GM23338 (cell line): ENCODE data around the gene SLC25A12. TPM values are rescaled to one million over a fixed set of nuclear protein-coding genes. Genes with fewer than 3 reads are reported as not detected.

ENCODE experiments used
- ATAC-seq: fragments of 200-7000 bp; cut with Tn5 transposase; 3 replicates; pipeline ENCODE4 v1.9.1; 2020
- DNase-seq: peaks from one replicate; pipeline ENCODE4 v3.0.0-alpha.2; 2015; ENCODE audit warnings: low spot score
- H2AFZ ChIP-seq: fragments of 200-600 bp; sonication (generic); 2 replicates; pipeline ENCODE4 v1.8.0; 2016; ENCODE audit warnings: antibody characterized with exemption, mild to moderate bottlenecking, moderate library complexity
- H3F3A ChIP-seq: fragments of 200-600 bp; sonication (generic); replicated peaks from 2 replicates; pipeline ENCODE4 v1.8.0; 2017; ENCODE audit warnings: antibody characterized with exemption, mixed run types, low read depth
- H3K27ac ChIP-seq: fragments of 200-600 bp; sonication (generic); 2 replicates; pipeline ENCODE4 v1.6.1; 2016; ENCODE audit warnings: low read depth
- H3K27me3 ChIP-seq: fragments of 200-600 bp; sonication (generic); 2 replicates; pipeline ENCODE4 v1.8.0; 2016; ENCODE audit warnings: mild to moderate bottlenecking, mixed run types, moderate library complexity; ENCODE audit not compliant: insufficient read depth
- H3K36me3 ChIP-seq: fragments of 200-600 bp; sonication (generic); 2 replicates; pipeline ENCODE4 v1.8.0; 2016; ENCODE audit warnings: mild to moderate bottlenecking; ENCODE audit not compliant: insufficient read depth
- H3K4me1 ChIP-seq: fragments of 200-600 bp; sonication (generic); 2 replicates; pipeline ENCODE4 v1.8.0; 2016; ENCODE audit warnings: mild to moderate bottlenecking, moderate library complexity; ENCODE audit not compliant: insufficient read depth
- H3K4me2 ChIP-seq: fragments of 200-600 bp; sonication (generic); 2 replicates; pipeline ENCODE4 v1.7.1; 2017; ENCODE audit warnings: mixed run types
- H3K4me3 ChIP-seq: fragments of 200-600 bp; sonication (generic); 2 replicates; pipeline ENCODE4 v1.6.1; 2016; ENCODE audit warnings: mixed run types
- H3K79me2 ChIP-seq: fragments of 200-600 bp; sonication (generic); replicated peaks from 2 replicates; pipeline ENCODE4 v1.8.0; 2017; ENCODE audit warnings: mild to moderate bottlenecking; ENCODE audit not compliant: insufficient read depth
- H3K9me2 ChIP-seq: fragments of 200-600 bp; sonication (generic); 2 replicates; pipeline ENCODE4 v1.8.0; 2017; ENCODE audit not compliant: insufficient read depth
- H4K20me1 ChIP-seq: fragments of 200-600 bp; sonication (generic); replicated peaks from 2 replicates; pipeline ENCODE4 v1.8.0; 2017; ENCODE audit warnings: mild to moderate bottlenecking; ENCODE audit not compliant: insufficient read depth
- H3K27ac Mint-ChIP-seq: 2 replicates; pipeline ENCODE4 v1.8.0; 2020; ENCODE audit warnings: inconsistent platforms, mild to moderate bottlenecking, moderate library complexity, mixed read lengths
- H3K27me3 Mint-ChIP-seq: 3 replicates; pipeline ENCODE4 v1.8.0; 2022; ENCODE audit warnings: low read depth, mild to moderate bottlenecking, moderate library complexity, mixed read lengths, inconsistent platforms; ENCODE audit not compliant: insufficient read depth, poor library complexity
- H3K36me3 Mint-ChIP-seq: 3 replicates; pipeline ENCODE4 v1.8.0; 2021; ENCODE audit warnings: low read depth, mild to moderate bottlenecking, inconsistent platforms, moderate library complexity, mixed read lengths
- H3K4me1 Mint-ChIP-seq: 3 replicates; pipeline ENCODE4 v1.8.0; 2020; ENCODE audit warnings: mild to moderate bottlenecking, inconsistent platforms, mixed read lengths
- H3K4me3 Mint-ChIP-seq: 3 replicates; pipeline ENCODE4 v1.8.0; 2021; ENCODE audit warnings: moderate library complexity, mild to moderate bottlenecking, inconsistent platforms, mixed read lengths
- H3K9me3 Mint-ChIP-seq: 3 replicates; pipeline ENCODE4 v1.8.0; 2020; ENCODE audit warnings: moderate library complexity, mild to moderate bottlenecking, inconsistent platforms, mixed read lengths
- CREB1 ChIP-seq: fragments of 250-450 bp; sonication (Bioruptor Pico); IDR thresholded peaks from 2 replicates; pipeline ENCODE4 v1.5.0; 2020; ENCODE audit warnings: low read depth, mild to moderate bottlenecking, moderate library complexity
- ETS1 ChIP-seq: IDR thresholded peaks from 2 replicates; pipeline ENCODE4 v1.6.1; 2016; ENCODE audit warnings: antibody characterized with exemption
- EZH2 ChIP-seq: fragments of 200-600 bp; sonication (generic); IDR thresholded peaks from one replicate; pipeline ENCODE4 v1.8.0; 2017; ENCODE audit warnings: antibody characterized with exemption, mild to moderate bottlenecking, low read depth; ENCODE audit not compliant: unreplicated experiment
- EZH2phosphoT487 ChIP-seq: fragments of 200-600 bp; sonication (generic); IDR thresholded peaks from one replicate; pipeline ENCODE4 v1.8.1; 2018; ENCODE audit warnings: antibody characterized with exemption; ENCODE audit not compliant: unreplicated experiment
- JUNB ChIP-seq: IDR thresholded peaks from one replicate; pipeline ENCODE4 v1.6.1; 2016; ENCODE audit warnings: antibody characterized with exemption; ENCODE audit not compliant: unreplicated experiment
- NANOG ChIP-seq: IDR thresholded peaks from 2 replicates; pipeline ENCODE4 v1.6.1; 2016; ENCODE audit warnings: antibody characterized with exemption, borderline replicate concordance
- POLR2AphosphoS5 ChIP-seq: IDR thresholded peaks from 2 replicates; pipeline ENCODE4 v1.6.1; 2016; ENCODE audit warnings: antibody characterized with exemption, low read depth
- STAT1 ChIP-seq: IDR thresholded peaks from one replicate; pipeline ENCODE4 v1.6.1; 2016; ENCODE audit warnings: antibody characterized with exemption; ENCODE audit not compliant: unreplicated experiment
- ZNF114 ChIP-seq: fragments of 250-450 bp; sonication (Bioruptor Pico); IDR thresholded peaks from 2 replicates; pipeline ENCODE4 v1.5.0; 2020; ENCODE audit warnings: mild to moderate bottlenecking, moderate library complexity
- ZNF331 ChIP-seq: fragments of 250-450 bp; sonication (Bioruptor Pico); IDR thresholded peaks from 2 replicates; pipeline ENCODE4 v1.5.0; 2020; ENCODE audit warnings: low read depth, mild to moderate bottlenecking, moderate library complexity
- ZNF462 ChIP-seq: fragments of 250-450 bp; sonication (Bioruptor Pico); IDR thresholded peaks from 2 replicates; pipeline ENCODE4 v1.5.0; 2020; ENCODE audit warnings: mild to moderate bottlenecking, moderate library complexity
- polyA plus RNA-seq: library from polyadenylated mRNA; unstranded; fragments of >200 nt; fragmentation: Nextera tagmentation; extraction: Ambion mirVana; gene quantifications from 2 replicates; pipeline ENCODE4 v1.2.1, GENCODE V29; 2016
- total RNA-seq: library from RNA; depleted of rRNA; stranded (reverse); fragments of >200 nt; shearing (Covaris generic); gene quantifications from 2 replicates; pipeline ENCODE4 v1.2.3, GENCODE V29; 2014
- TF ChIP-seq, protein P1 (sequence below): IDR thresholded peaks from one replicate; pipeline ENCODE4 v1.6.1; 2018; ENCODE audit warnings: antibody characterized with exemption; ENCODE audit not compliant: unreplicated experiment
- TF ChIP-seq, protein P2 (sequence below), 2 experiments: fragments of 200-600 bp in 1 of 2; sonication (generic) in 1 of 2; conservative IDR thresholded peaks; 2 replicates each; pipeline versions ENCODE4 v1.5.1 to v1.6.1; 2016 to 2017; ENCODE audit warnings: antibody characterized with exemption in 2 of 2, low read depth in 2 of 2, mild to moderate bottlenecking in 2 of 2, moderate library complexity in 1 of 2

The SLC25A12 gene
- total and polyA plus RNA-seq, 2 experiments from 2014 or later, result 4.8 to 14.8 TPM

- TF ChIP-seq ETS1, result no peak
- TF ChIP-seq NANOG, result no peak
- no peak for TF ChIP-seq EZH2phosphoT487
- TF ChIP-seq EZH2, result no peak
- TF ChIP-seq, protein P1, sequence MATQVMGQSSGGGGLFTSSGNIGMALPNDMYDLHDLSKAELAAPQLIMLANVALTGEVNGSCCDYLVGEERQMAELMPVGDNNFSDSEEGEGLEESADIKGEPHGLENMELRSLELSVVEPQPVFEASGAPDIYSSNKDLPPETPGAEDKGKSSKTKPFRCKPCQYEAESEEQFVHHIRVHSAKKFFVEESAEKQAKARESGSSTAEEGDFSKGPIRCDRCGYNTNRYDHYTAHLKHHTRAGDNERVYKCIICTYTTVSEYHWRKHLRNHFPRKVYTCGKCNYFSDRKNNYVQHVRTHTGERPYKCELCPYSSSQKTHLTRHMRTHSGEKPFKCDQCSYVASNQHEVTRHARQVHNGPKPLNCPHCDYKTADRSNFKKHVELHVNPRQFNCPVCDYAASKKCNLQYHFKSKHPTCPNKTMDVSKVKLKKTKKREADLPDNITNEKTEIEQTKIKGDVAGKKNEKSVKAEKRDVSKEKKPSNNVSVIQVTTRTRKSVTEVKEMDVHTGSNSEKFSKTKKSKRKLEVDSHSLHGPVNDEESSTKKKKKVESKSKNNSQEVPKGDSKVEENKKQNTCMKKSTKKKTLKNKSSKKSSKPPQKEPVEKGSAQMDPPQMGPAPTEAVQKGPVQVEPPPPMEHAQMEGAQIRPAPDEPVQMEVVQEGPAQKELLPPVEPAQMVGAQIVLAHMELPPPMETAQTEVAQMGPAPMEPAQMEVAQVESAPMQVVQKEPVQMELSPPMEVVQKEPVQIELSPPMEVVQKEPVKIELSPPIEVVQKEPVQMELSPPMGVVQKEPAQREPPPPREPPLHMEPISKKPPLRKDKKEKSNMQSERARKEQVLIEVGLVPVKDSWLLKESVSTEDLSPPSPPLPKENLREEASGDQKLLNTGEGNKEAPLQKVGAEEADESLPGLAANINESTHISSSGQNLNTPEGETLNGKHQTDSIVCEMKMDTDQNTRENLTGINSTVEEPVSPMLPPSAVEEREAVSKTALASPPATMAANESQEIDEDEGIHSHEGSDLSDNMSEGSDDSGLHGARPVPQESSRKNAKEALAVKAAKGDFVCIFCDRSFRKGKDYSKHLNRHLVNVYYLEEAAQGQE, result no peak
- no peak for TF ChIP-seq ZNF331 (CRISPR knock-in tag)
- TF ChIP-seq STAT1, result no peak
- no peak for TF ChIP-seq JUNB
- no peak for TF ChIP-seq POLR2AphosphoS5
Observed at GRCh38 chr2:171874963-171875362, 19.1 kb downstream of the SLC25A12 start (continued).

DNA sequence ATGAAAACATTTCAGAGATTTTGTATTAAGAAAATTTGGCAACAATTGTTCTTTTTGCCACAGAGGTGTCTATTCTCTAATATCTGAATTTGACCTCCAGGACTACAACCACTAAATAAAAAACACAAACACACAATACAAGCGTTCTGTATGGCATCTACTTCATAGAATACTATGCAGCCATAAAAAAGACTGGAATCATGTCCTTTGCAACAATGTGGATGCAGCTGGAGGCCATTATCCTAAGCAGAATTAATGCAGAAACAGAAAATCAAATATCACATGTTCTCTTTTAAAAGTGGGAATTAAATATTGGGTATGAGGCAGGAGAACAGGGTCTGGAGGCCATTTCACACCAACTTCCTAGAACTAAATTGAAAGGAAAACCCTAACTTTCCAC lies 19.5 kb downstream of the SLC25A12 start:
- H3K4me3 Mint-ChIP-seq, result no peak overlapping the region
- Histone ChIP-seq H3K9me2 (no peaks in the 10 kb centered on the region), H4K20me1 (no peaks in the 10 kb centered on the region), H3K4me1 (no peaks in the 10 kb centered on the region), H2AFZ (no peak overlapping the region), H3K27me3 (no peaks in the 10 kb centered on the region), H3F3A (no peaks in the 10 kb centered on the region), H3K4me3 (no peak overlapping the region), H3K27ac (no peak overlapping the region), H3K79me2 (no peaks in the 10 kb centered on the region), H3K4me2 (no peak overlapping the region), H3K36me3 (no peaks in the 10 kb centered on the region)
- no peak for DNase-seq
- H3K27me3 Mint-ChIP-seq, result peaks cover 2% of the 10 kb centered on the region
- H3K27ac Mint-ChIP-seq, result no peak overlapping the region
- no peak for ATAC-seq
- peaks cover 19% of the 10 kb centered on the region; the same call in 2 of the 3 replicates for H3K36me3 Mint-ChIP-seq
- H3K4me1 Mint-ChIP-seq, result peaks cover 4% of the 10 kb centered on the region; the same call in 2 of the 3 replicates
- H3K9me3 Mint-ChIP-seq, result no peaks in the 10 kb centered on the region
- TF ChIP-seq ZNF114 (CRISPR knock-in tag) (no peak), JUNB (no peak), CREB1 (CRISPR knock-in tag) (no peak), NANOG (no peak), EZH2 (no peak), ZNF462 (no peak), ZNF331 (CRISPR knock-in tag) (no peak), STAT1 (no peak), POLR2AphosphoS5 (no peak)
- TF ChIP-seq, protein P2, sequence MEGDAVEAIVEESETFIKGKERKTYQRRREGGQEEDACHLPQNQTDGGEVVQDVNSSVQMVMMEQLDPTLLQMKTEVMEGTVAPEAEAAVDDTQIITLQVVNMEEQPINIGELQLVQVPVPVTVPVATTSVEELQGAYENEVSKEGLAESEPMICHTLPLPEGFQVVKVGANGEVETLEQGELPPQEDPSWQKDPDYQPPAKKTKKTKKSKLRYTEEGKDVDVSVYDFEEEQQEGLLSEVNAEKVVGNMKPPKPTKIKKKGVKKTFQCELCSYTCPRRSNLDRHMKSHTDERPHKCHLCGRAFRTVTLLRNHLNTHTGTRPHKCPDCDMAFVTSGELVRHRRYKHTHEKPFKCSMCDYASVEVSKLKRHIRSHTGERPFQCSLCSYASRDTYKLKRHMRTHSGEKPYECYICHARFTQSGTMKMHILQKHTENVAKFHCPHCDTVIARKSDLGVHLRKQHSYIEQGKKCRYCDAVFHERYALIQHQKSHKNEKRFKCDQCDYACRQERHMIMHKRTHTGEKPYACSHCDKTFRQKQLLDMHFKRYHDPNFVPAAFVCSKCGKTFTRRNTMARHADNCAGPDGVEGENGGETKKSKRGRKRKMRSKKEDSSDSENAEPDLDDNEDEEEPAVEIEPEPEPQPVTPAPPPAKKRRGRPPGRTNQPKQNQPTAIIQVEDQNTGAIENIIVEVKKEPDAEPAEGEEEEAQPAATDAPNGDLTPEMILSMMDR (conservative IDR thresholded peaks at IDR 0.05; ENCODE audit: low read depth in 2 of 2), result no peak
